ENCODE data around the gene ATP8A1. TPM values are rescaled to one million over a fixed set of nuclear protein-coding genes. Genes with fewer than 3 reads are reported as not detected.
"Not testable (repeated sequence)": the region's sequence is repeated elsewhere in the genome, so short reads cannot be mapped to it uniquely, and the experiment has no call there.

Gene ATP8A1
- polyA plus RNA-seq, 1 experiment: 0.20 TPM

GRCh38 chr4:42655921-42656678, 805 bp downstream of the ATP8A1 start:
- peak overlapping the region; percentile 65 for H3K4me3 ChIP-seq (ENCODE audit: low read depth, low read length)
- no peak for TF ChIP-seq CTCF (IDR thresholded peaks at IDR 0.05; ENCODE audit: low read depth, low read length)
- CTCF ChIA-PET: interaction anchor here (0.6 kb wide), 3 partner anchors 16 to 436 kb away, joined by 3 read pairs; no protein-coding TSS in a partner anchor
- peaks cover 2% of the 10 kb centered on the region for H3K27me3 ChIP-seq (ENCODE audit: control insufficient read depth, insufficient read depth, low read length)
- H3K9me3 ChIP-seq (ENCODE audit: control insufficient read depth, insufficient read depth, low read length): no peaks in the 10 kb centered on the region; the same call in 1 of the 2 replicates
- no peak overlapping the region for H3K27ac ChIP-seq (ENCODE audit: low read depth, low read length)
- POLR2A ChIA-PET: no interaction called here
- no peak for DNase-seq (ENCODE audit: low read depth, low spot score)

GRCh38 chr4:42655269-42655637, 1.7 kb downstream of the ATP8A1 start:
- Histone ChIP-seq H3K27me3 (ENCODE audit: control insufficient read depth, insufficient read depth, low read length) (no peaks in the 10 kb centered on the region), H3K27ac (ENCODE audit: low read depth, low read length) (no peak overlapping the region), H3K4me3 (ENCODE audit: low read depth, low read length) (no peak overlapping the region), H3K9me3 (ENCODE audit: control insufficient read depth, insufficient read depth, low read length) (no peaks in the 10 kb centered on the region; the same call in 1 of the 2 replicates)
- ChIA-PET CTCF (no interaction called here), POLR2A (no interaction called here)
- no peak for TF ChIP-seq CTCF (IDR thresholded peaks at IDR 0.05; ENCODE audit: low read depth, low read length)
- DNase-seq (ENCODE audit: low read depth, low spot score): no peak

- no peaks in the 10 kb centered on the region; the same call in 1 of the 2 replicates for H3K9me3 ChIP-seq (ENCODE audit: control insufficient read depth, insufficient read depth, low read length)
- no peak overlapping the region for H3K4me3 ChIP-seq (ENCODE audit: low read depth, low read length)
- TF ChIP-seq CTCF (IDR thresholded peaks at IDR 0.05; ENCODE audit: low read depth, low read length): no peak
- no peaks in the 10 kb centered on the region for H3K27me3 ChIP-seq (ENCODE audit: control insufficient read depth, insufficient read depth, low read length)
- H3K27ac ChIP-seq (ENCODE audit: low read depth, low read length): no peak overlapping the region
- ChIA-PET POLR2A (no interaction called here), CTCF (no interaction called here)
- DNase-seq (ENCODE audit: low read depth, low spot score): peak; percentile 4
These were observed 2.2 kb downstream of the ATP8A1 start for GRCh38 chr4:42654631-42655268.

- POLR2A ChIA-PET: no interaction called here
- no peak overlapping the region for H3K4me3 ChIP-seq (ENCODE audit: low read depth, low read length)
- TF ChIP-seq CTCF (IDR thresholded peaks at IDR 0.05; ENCODE audit: low read depth, low read length): no peak
- CTCF ChIA-PET: no interaction called here
- no peaks in the 10 kb centered on the region for H3K27me3 ChIP-seq (ENCODE audit: control insufficient read depth, insufficient read depth, low read length)
- H3K27ac ChIP-seq (ENCODE audit: low read depth, low read length): no peak overlapping the region
- no peak for DNase-seq (ENCODE audit: low read depth, low spot score)
- no peaks in the 10 kb centered on the region; the same call in 1 of the 2 replicates for H3K9me3 ChIP-seq (ENCODE audit: control insufficient read depth, insufficient read depth, low read length)
These were observed 3.0 kb downstream of the ATP8A1 start for GRCh38 chr4:42653626-42654560.

GRCh38 chr4:42652529-42653231, 4.2 kb downstream of the ATP8A1 start:
- H3K4me3 ChIP-seq (ENCODE audit: low read depth, low read length); CTCF ChIA-PET; H3K27ac ChIP-seq (ENCODE audit: low read depth, low read length); H3K27me3 ChIP-seq (ENCODE audit: control insufficient read depth, insufficient read depth, low read length); POLR2A ChIA-PET; DNase-seq (ENCODE audit: low read depth, low spot score); H3K9me3 ChIP-seq (ENCODE audit: control insufficient read depth, insufficient read depth, low read length): not testable (repeated sequence)

Data from AG04450 (cell line).